ENCODE data around the gene SNAI1.

Gene SNAI1

DNA sequence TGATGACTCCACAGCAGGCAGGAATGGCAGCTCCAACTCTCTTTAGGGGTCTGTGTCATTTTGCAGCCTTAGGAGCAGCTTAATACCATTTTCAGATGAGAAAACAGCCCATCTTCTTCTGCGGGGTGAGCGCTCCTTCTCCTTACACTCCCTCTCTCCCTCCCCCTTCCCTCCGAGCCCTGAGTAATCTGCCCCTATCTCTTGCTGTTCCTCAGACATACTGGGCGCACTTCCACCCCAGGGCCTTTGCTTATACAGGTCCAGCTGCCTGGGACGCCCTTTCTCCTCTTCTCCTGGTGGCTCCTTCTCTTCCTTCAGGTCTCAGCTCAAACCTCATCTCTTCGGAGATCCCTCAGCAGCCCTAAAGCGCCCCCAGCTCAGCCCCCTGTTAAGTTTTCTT, 54.8 kb downstream of the SNAI1 start:
- DNase-seq: no peak

DNA sequence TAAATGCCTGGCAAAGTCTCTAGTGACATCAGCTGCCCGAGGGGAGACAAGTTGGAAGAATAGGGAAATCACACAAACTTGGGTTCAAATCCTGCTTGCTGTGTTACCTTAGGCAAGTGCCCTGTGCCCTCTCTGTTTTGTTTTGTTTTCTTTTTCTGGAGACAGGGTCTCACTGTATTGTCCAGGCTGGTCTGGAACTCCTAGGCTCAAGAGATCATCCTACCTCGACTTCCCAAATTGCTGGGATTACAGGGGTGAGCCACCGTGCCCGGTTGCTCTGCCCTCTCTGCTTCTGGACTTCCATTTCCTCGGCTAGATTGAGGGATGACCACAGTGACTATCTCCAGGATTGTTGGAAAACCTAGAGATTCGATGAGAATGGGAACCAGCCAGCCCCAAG, 55.4 kb downstream of the SNAI1 start:
- DNase-seq: no peak
